Transverse colon (tissue), 4 donors: ENCODE results near the gene CPD. TPM values are rescaled to one million over a fixed set of nuclear protein-coding genes. Genes with fewer than 3 reads are reported as not detected.
"Not testable (repeated sequence)": the region's sequence is repeated elsewhere in the genome, so short reads cannot be mapped to it uniquely, and the experiment has no call there.

Source experiments
- DNase-seq: peaks from one replicate; pipeline ENCODE4 v3.0.0-alpha.2; 2019
- H3K27ac ChIP-seq, 4 donors: fragments of 200-600 bp; sonication (generic); 2 replicates each; pipeline ENCODE4 v1.5.1; 2016 to 2018; ENCODE audit warnings: inconsistent platforms in 4 of 4
- H3K27me3 ChIP-seq: fragments of 200-600 bp; sonication (generic); 2 replicates; pipeline ENCODE4 v1.5.1; 2017; ENCODE audit warnings: inconsistent platforms
- H3K36me3 ChIP-seq, 4 donors: fragments of 200-600 bp; sonication (generic); 2 replicates each; pipeline ENCODE4 v1.5.1; 2017 to 2019; ENCODE audit warnings: inconsistent platforms in 4 of 4
- H3K4me1 ChIP-seq, 4 donors: fragments of 200-600 bp; sonication (generic); 2 replicates each; pipeline ENCODE4 v1.5.1; 2017 to 2020; ENCODE audit warnings: inconsistent platforms in 4 of 4
- H3K4me3 ChIP-seq, 4 donors: fragments of 200-600 bp; sonication (generic); 1 replicate in 1 of 4; 2 replicates in 3 of 4; pipeline versions ENCODE4 v1.5.1 to v1.6.1; 2017 to 2019; ENCODE audit warnings: inconsistent platforms in 4 of 4
- H3K9me3 ChIP-seq, 2 donors: fragments of 200-600 bp; sonication (generic); 2 replicates each; pipeline ENCODE4 v1.5.1; 2017 to 2019; ENCODE audit warnings: inconsistent platforms in 2 of 2
- EP300 ChIP-seq: sonication (generic); formaldehyde crosslinking; IDR thresholded peaks from one replicate; pipeline ENCODE4 v1.6.1; 2017; ENCODE audit warnings: antibody characterized with exemption, low read depth
- POLR2A ChIP-seq: fragments of 450-650 bp; IDR thresholded peaks from one replicate; pipeline ENCODE4 v1.6.1; 2016; ENCODE audit warnings: antibody characterized with exemption, mild to moderate bottlenecking, moderate library complexity
- POLR2AphosphoS5 ChIP-seq, 3 donors: sonication (generic); formaldehyde crosslinking; IDR thresholded peaks; one replicate each; pipeline ENCODE4 v1.6.1; 2016; ENCODE audit warnings: antibody characterized with exemption in 3 of 3
- WGBS, 2 donors: methylation state at CpG; one replicate each; pipeline ENCODE4 v1.1.5; 2018; ENCODE audit warnings: low coverage in 1 of 2; 5-methylcytosine and 5-hydroxymethylcytosine counted together
- in situ Hi-C, 4 donors: fragments of 200-750 bp; cut with MboI; loops; one replicate each; pipeline versions ENCODE4 v1.15.0 to v1.15.1; 2017; ENCODE audit warnings: low sequenced_read_pairs in 3 of 4, low pct_ligation_motif_present in 1 of 4, low pct_unique_long_range_greater_than_20kb in 1 of 4
- intact Hi-C: fragments of 100-400 bp; cut with DNase I; formaldehyde crosslinking; loops from one replicate; pipeline ENCODE4 v1.15.1; 2023; ENCODE audit warnings: low total_unique reads
- total RNA-seq, 4 donors: library from RNA; depleted of rRNA; stranded (reverse); fragments of >200 nt; gene quantifications; one replicate each; pipeline ENCODE4 v1.1.0, GENCODE V29; 2016
- TF ChIP-seq, protein P1 (sequence below), 5 experiments: fragments of 200-600 bp in 3 of 5; fragments of 450-650 bp in 2 of 5; sonication (generic) in 3 of 5; IDR thresholded peaks; 1 replicate in 2 of 5; 2 replicates in 3 of 5; pipeline ENCODE4 v1.5.1; 2016 to 2017; ENCODE audit warnings: antibody characterized with exemption in 5 of 5, inconsistent platforms in 3 of 5, mild to moderate bottlenecking in 2 of 5, moderate library complexity in 1 of 5

Gene CPD
- total RNA-seq, 4 donors from 2014 or later = 92.0 to 488 (median 105) TPM

DNA sequence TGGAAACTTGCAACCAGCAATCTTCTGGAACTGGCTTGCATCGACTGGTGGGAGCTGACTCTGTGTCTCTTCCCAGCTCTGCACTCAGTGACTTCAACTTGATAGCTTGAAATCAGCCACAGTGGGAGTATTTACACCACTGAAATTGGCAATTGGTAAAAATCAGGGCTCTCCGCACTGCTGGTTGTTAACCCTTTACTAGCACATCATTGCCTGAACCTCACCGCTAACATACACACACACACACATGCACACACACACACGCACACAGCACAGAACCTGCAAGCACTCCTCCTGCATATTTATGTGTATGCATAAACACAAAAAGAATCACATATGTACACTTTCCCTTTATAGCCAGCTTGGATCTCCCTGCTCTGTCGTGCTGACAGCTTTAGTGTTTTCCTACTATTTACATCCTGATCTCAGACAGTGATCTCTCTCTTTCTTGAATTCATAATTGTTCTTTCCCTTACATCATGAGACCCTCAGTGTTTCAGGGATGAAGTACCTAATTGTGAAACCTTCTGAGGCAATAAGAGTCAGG lies 37.0 kb upstream of the CPD start:
- DNase-seq = no peak
- TF ChIP-seq POLR2AphosphoS5 (IDR thresholded peaks at IDR 0.05) = no peak
- TF ChIP-seq POLR2A = no peak
- TF ChIP-seq, protein P1, sequence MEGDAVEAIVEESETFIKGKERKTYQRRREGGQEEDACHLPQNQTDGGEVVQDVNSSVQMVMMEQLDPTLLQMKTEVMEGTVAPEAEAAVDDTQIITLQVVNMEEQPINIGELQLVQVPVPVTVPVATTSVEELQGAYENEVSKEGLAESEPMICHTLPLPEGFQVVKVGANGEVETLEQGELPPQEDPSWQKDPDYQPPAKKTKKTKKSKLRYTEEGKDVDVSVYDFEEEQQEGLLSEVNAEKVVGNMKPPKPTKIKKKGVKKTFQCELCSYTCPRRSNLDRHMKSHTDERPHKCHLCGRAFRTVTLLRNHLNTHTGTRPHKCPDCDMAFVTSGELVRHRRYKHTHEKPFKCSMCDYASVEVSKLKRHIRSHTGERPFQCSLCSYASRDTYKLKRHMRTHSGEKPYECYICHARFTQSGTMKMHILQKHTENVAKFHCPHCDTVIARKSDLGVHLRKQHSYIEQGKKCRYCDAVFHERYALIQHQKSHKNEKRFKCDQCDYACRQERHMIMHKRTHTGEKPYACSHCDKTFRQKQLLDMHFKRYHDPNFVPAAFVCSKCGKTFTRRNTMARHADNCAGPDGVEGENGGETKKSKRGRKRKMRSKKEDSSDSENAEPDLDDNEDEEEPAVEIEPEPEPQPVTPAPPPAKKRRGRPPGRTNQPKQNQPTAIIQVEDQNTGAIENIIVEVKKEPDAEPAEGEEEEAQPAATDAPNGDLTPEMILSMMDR (IDR thresholded peaks at IDR 0.05) = no peak
- TF ChIP-seq EP300 = no peak
- peaks cover 4 to 59% (median 35%) of the 10 kb centered on the region in 4 donors for H3K4me1 ChIP-seq
- no peaks in the 10 kb centered on the region for H3K36me3 ChIP-seq
- H3K27me3 ChIP-seq = no peaks in the 10 kb centered on the region
- H3K4me3 ChIP-seq = no peak overlapping the region
- in situ Hi-C loops = loop anchor here in 2 of 4 donors (25.0 kb wide), 1 partner anchor 229 kb away; the partner anchor contains the start of gene NSRP1 (in 2 of the 2)
- no peaks in the 10 kb centered on the region for H3K9me3 ChIP-seq
- H3K27ac ChIP-seq = no peak overlapping the region
- intact Hi-C loops = no loop called here
- 69 to 89% methylated on average over 2 to 5 of the region's 5 CpGs for WGBS, 2 donors

DNA sequence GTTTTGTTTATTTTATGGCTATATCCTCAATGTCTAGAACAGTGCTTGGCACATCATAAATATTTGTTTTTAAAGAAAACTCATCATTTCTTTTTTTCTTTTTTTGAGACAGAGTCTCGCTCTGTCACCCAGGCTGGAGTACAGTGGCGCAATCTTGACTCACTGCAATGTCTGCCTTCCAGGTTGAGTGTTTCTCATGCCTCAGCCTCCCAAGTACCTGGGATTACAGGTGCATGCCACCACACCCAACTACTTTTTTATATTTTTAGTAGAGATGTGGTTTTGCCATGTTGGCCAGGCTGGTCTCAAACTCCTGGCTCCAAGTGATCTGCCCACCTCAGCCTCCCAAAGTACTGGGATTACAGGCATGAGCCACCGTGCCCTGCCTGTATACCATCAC lies 35.5 kb upstream of the CPD start:
- H3K36me3 ChIP-seq, intact Hi-C loops, DNase-seq, H3K4me3 ChIP-seq, H3K27me3 ChIP-seq, H3K9me3 ChIP-seq: not testable (repeated sequence)
- WGBS, 2 donors = 76 to 90% methylated on average over 3 of the region's 3 CpGs
- Histone ChIP-seq H3K27ac (peak overlapping the region; percentile 79 to 88 (median 83)), H3K4me1 (peaks cover 4 to 47% (median 27%) of the 10 kb centered on the region in 4 donors)
- in situ Hi-C loops = loop anchor here in 2 of 4 donors (25.0 kb wide), 1 partner anchor 231 kb away; the partner anchor contains the start of gene NSRP1 (in 2 of the 2)

DNA sequence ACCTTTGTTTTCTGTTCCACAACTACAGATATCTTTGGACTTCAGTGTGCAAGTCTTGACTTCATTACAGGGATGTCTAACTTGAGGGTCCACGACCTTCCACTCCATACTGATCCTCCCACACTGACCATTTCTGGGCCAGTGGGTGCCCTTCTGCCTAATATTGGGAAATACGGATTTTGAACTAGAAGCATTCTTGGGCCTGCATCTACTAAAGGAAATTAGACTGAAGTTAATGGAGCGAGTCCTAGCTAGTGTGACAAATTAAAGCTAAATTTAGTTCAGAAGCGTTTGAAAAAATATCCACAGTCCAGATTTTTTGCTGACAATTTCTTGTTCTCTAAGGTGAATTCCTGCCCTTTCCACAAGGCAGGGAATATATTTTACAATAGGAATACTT lies 34.9 kb upstream of the CPD start:
- TF ChIP-seq, protein P1 (IDR thresholded peaks at IDR 0.05) = no peak
- TF ChIP-seq EP300 (no peak), POLR2A (no peak), POLR2AphosphoS5 (IDR thresholded peaks at IDR 0.05) (no peak)
- peaks cover 4 to 47% (median 27%) of the 10 kb centered on the region in 4 donors for H3K4me1 ChIP-seq
- peak overlapping the region; percentile 79 to 88 (median 83) for H3K27ac ChIP-seq
- H3K27me3 ChIP-seq = no peaks in the 10 kb centered on the region
- in situ Hi-C loops = loop anchor here in 2 of 4 donors (25.0 kb wide), 1 partner anchor 231 kb away; the partner anchor contains the start of gene NSRP1 (in 2 of the 2)
- no peak for DNase-seq
- H3K36me3 ChIP-seq = no peaks in the 10 kb centered on the region
- H3K9me3 ChIP-seq = no peaks in the 10 kb centered on the region
- 75 to 84% methylated on average over 2 to 4 of the region's 4 CpGs for WGBS, 2 donors
- no peak overlapping the region for H3K4me3 ChIP-seq
- intact Hi-C loops = no loop called here

DNA sequence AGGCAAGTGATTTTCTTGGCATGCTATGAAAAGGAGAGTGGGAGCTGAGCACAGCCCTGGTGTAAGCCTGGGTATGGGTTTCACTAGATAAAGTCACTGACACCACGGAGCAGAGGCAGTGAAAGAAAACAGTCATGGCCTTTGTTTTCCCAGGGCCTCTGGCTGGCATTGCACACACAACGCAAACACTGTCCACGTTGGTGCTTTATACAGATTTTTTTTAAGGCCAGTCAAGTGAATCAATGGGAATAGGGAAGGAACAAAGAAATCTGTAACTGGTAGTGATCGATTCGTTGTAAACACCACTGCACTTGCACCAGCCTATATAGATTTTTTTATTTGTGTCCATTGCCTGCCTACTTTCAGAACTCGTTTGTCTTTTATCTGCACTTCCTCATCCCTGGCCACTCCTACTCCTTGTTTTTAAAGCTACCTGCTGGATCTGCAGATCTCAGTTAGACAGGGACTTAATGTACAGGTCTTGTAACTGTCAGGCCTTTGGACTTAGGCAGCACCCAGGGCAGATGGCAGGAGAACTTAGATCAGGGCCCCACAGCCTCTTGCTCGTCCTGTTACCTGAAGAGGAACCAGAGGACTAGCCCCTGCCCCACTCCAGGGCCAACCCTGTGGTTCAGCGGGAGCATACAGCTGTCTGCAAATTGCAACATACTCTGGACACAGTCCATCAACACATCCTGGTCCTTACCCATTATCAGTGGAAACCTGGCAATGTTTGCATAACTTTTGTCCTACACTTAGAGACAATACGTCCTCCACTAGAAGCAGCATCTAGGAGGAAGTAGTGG lies 34.2 kb upstream of the CPD start:
- in situ Hi-C loops (loop anchor here in 2 of 4 donors (25.0 kb wide), 1 partner anchor 232 kb away; the partner anchor contains the start of gene NSRP1 (in 2 of the 2)), intact Hi-C loops (no loop called here)
- DNase-seq = peak; percentile 72
- Histone ChIP-seq H3K4me3 (peak overlapping the region in 1 of 4 donors; percentile 13), H3K4me1 (peaks cover 4 to 47% (median 27%) of the 10 kb centered on the region in 4 donors), H3K36me3 (no peaks in the 10 kb centered on the region), H3K27me3 (no peaks in the 10 kb centered on the region), H3K27ac (peak overlapping the region; percentile 79 to 88 (median 83)), H3K9me3 (no peaks in the 10 kb centered on the region)
- 34 to 48% methylated on average over 3 to 9 of the region's 9 CpGs for WGBS, 2 donors
- TF ChIP-seq, protein P1 (IDR thresholded peaks at IDR 0.05) = peak in 1 of 5 experiments; percentile 16
- TF ChIP-seq EP300 = no peak
- TF ChIP-seq POLR2A = peak; percentile 48
- TF ChIP-seq POLR2AphosphoS5 (IDR thresholded peaks at IDR 0.05) = peak; percentile 37 to 73 (median 38)
